GM19238 (cell line): ENCODE data around the gene MYO18B.

Experiments
- DNase-seq: peaks from one replicate; pipeline ENCODE4 v3.0.0; 2011; ENCODE audit warnings: low spot score; ENCODE audit not compliant: insufficient read length

Gene MYO18B

GRCh38 chr22:25714070-25714469 lies 27.9 kb upstream of the MYO18B start:
- DNase-seq: no peak

GRCh38 chr22:25714739-25715138 lies 27.2 kb upstream of the MYO18B start:
- no peak for DNase-seq

GRCh38 chr22:25716637-25717036 lies 25.4 kb upstream of the MYO18B start:
- no peak for DNase-seq

- no peak for DNase-seq
These were observed 23.7 kb upstream of the MYO18B start for GRCh38 chr22:25718135-25718840.

GRCh38 chr22:25722223-25722622 lies 19.8 kb upstream of the MYO18B start:
- no peak for DNase-seq

- DNase-seq: no peak
These were observed 19.4 kb upstream of the MYO18B start for GRCh38 chr22:25722626-25723025.

GRCh38 chr22:25726241-25726640 lies 15.7 kb upstream of the MYO18B start:
- DNase-seq: no peak

- no peak for DNase-seq
These were observed 13.9 kb upstream of the MYO18B start for GRCh38 chr22:25728071-25728470.

GRCh38 chr22:25729016-25729995 lies 12.7 kb upstream of the MYO18B start:
- DNase-seq: no peak

GRCh38 chr22:25735650-25736049 lies 6.3 kb upstream of the MYO18B start:
- DNase-seq: no peak

GRCh38 chr22:25736378-25737011 lies 5.5 kb upstream of the MYO18B start:
- DNase-seq: no peak

GRCh38 chr22:25739659-25740344 lies 2.2 kb upstream of the MYO18B start:
- no peak for DNase-seq

GRCh38 chr22:25742918-25743708 lies 1.1 kb downstream of the MYO18B start:
- DNase-seq: no peak

GRCh38 chr22:25744694-25745093 lies 2.7 kb downstream of the MYO18B start:
- no peak for DNase-seq

GRCh38 chr22:25745341-25746011 lies 3.5 kb downstream of the MYO18B start:
- DNase-seq: no peak

GRCh38 chr22:25746012-25746373 lies 4.0 kb downstream of the MYO18B start:
- DNase-seq: no peak

GRCh38 chr22:25747245-25747944 lies 5.4 kb downstream of the MYO18B start:
- no peak for DNase-seq

GRCh38 chr22:25748140-25748539 lies 6.2 kb downstream of the MYO18B start:
- no peak for DNase-seq

GRCh38 chr22:25748704-25749103 lies 6.7 kb downstream of the MYO18B start:
- DNase-seq: no peak
